ENCODE data around the gene RBBP4. TPM values are rescaled to one million over a fixed set of nuclear protein-coding genes. Genes with fewer than 3 reads are reported as not detected.

Gene RBBP4
- total and polyA plus RNA-seq, 7 donors: 54.1 to 118 (median 91.8) TPM

GRCh38 chr1:32611859-32612188 is 39.2 kb upstream of the RBBP4 start:
- no peaks in the 10 kb centered on the region for H3K9me3 ChIP-seq
- no peak for TF ChIP-seq POLR2AphosphoS5 (IDR thresholded peaks at IDR 0.05)
- TF ChIP-seq EP300 (IDR thresholded peaks at IDR 0.05): no peak
- no peak for TF ChIP-seq POLR2A (IDR thresholded peaks at IDR 0.05)
- no peak for TF ChIP-seq CTCF (IDR thresholded peaks at IDR 0.05)
- intact Hi-C loops (cut with DNase I): loop anchor here (10.0 kb wide), 1 partner anchor 167 kb away; no protein-coding TSS in a partner anchor
- no peaks in the 10 kb centered on the region for H3K36me3 ChIP-seq
- DNase-seq: no peak
- H3K27me3 ChIP-seq: no peaks in the 10 kb centered on the region
- WGBS, 2 donors: 4 to 13% methylated on average over 12 of the region's 12 CpGs
- peaks cover 0 to 12% (median 8%) of the 10 kb centered on the region in 4 donors for H3K4me1 ChIP-seq
- peak overlapping the region; percentile 32 to 56 (median 50) for H3K4me3 ChIP-seq
- H3K27ac ChIP-seq: peak overlapping the region in 1 of 4 donors; percentile 26

GRCh38 chr1:32612189-32612881 is 38.7 kb upstream of the RBBP4 start:
- TF ChIP-seq CTCF (IDR thresholded peaks at IDR 0.05) (peak in 3 of 4 experiments; percentile 29 to 50 (median 32)), POLR2AphosphoS5 (IDR thresholded peaks at IDR 0.05) (peak; percentile 30 to 78 (median 68)), EP300 (IDR thresholded peaks at IDR 0.05) (no peak), POLR2A (IDR thresholded peaks at IDR 0.05) (peak in 1 of 2 donors; percentile 23)
- DNase-seq: peak; percentile 91
- Histone ChIP-seq H3K27me3 (no peaks in the 10 kb centered on the region), H3K9me3 (no peaks in the 10 kb centered on the region), H3K4me3 (peak overlapping the region; percentile 32 to 56 (median 50)), H3K27ac (peak overlapping the region in 2 of 4 donors; percentile 23 to 26), H3K36me3 (no peaks in the 10 kb centered on the region), H3K4me1 (peaks cover 0 to 12% (median 8%) of the 10 kb centered on the region in 4 donors)
- WGBS, 2 donors: 4 to 7% methylated on average over 35 of the region's 35 CpGs
- intact Hi-C loops (cut with DNase I): loop anchor here (10.0 kb wide), 1 partner anchor 168 kb away; no protein-coding TSS in a partner anchor

DNA sequence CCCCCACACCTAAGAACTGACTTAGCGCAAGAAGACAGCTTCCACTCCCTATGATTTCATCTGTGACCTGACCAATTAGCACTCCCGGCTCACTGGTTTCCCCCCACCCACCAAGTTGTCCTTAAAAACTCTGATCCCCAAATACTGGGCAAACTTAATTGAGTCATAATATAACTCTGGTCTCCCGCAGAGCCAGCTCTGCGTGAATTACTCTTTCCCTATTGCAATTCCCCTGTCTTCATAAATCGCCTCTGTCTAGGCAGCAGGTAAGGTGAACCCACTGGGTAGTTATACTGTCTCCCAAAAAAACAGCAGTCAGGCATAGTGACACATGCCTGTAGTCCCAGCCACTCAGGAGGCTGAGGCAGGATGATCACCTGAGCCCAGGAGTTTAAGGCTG is 37.5 kb upstream of the RBBP4 start:
- Histone ChIP-seq H3K27ac (no peak overlapping the region), H3K4me3 (no peak overlapping the region), H3K4me1 (peaks cover 0 to 12% (median 8%) of the 10 kb centered on the region in 4 donors), H3K9me3 (no peaks in the 10 kb centered on the region), H3K36me3 (no peaks in the 10 kb centered on the region), H3K27me3 (no peaks in the 10 kb centered on the region)
- intact Hi-C loops (cut with DNase I): loop anchor here (10.0 kb wide), 1 partner anchor 169 kb away; no protein-coding TSS in a partner anchor
- DNase-seq: no peak
- TF ChIP-seq EP300 (IDR thresholded peaks at IDR 0.05) (no peak), POLR2AphosphoS5 (IDR thresholded peaks at IDR 0.05) (no peak), CTCF (IDR thresholded peaks at IDR 0.05) (no peak), POLR2A (IDR thresholded peaks at IDR 0.05) (no peak)
- WGBS, 2 donors: 87 to 91% methylated on average over 5 of the region's 5 CpGs

DNA sequence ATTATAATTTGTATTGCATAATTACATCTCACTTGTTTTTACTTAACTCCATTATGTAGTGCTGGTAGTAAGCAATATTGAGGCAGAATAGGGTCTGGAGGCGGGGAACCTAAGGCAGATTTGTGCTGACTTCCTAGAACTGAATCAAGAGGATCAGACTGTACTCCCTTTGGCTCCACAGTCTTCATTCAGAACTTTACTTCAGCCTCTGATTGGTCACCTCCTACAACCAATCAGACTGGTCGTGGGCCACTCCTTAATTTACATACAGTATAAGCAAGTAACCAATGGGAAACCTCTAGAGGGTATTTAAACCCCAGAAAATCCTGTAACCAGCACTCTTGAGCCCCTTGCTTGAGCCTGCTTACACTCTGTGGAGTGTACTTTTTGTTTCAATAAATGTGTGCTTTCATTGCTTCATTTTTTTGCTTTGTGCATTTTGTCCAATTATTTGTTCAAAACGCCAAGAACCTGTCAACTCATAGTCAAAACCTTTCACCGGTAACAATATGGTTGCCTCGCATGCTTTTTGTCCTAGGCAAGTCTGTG is 32.3 kb upstream of the RBBP4 start:
- Histone ChIP-seq H3K4me3 (no peak overlapping the region), H3K27ac (no peak overlapping the region), H3K9me3 (no peaks in the 10 kb centered on the region), H3K36me3 (no peaks in the 10 kb centered on the region), H3K4me1 (no peaks in the 10 kb centered on the region), H3K27me3 (no peaks in the 10 kb centered on the region)
- WGBS, 2 donors: 97 to 99% methylated on average over 5 of the region's 5 CpGs
- no peak for DNase-seq
- intact Hi-C loops (cut with DNase I): loop anchor here (10.0 kb wide), 1 partner anchor 174 kb away; no protein-coding TSS in a partner anchor
- TF ChIP-seq POLR2AphosphoS5 (IDR thresholded peaks at IDR 0.05): no peak
- no peak for TF ChIP-seq CTCF (IDR thresholded peaks at IDR 0.05)
- no peak for TF ChIP-seq POLR2A (IDR thresholded peaks at IDR 0.05)
- no peak for TF ChIP-seq EP300 (IDR thresholded peaks at IDR 0.05)
